ENCODE measurements around the gene SUMO1. TPM values are rescaled to one million over a fixed set of nuclear protein-coding genes. Genes with fewer than 3 reads are reported as not detected.
"Not testable (repeated sequence)": the region's sequence is repeated elsewhere in the genome, so short reads cannot be mapped to it uniquely, and the experiment has no call there.

SUMO1 gene
- total RNA-seq, 3 donors from 2014 or later: 54.1 to 78.6 (median 68.5) TPM

GRCh38 chr2:202251494-202251893 is 13.1 kb upstream of the SUMO1 start:
- H3K36me3 ChIP-seq: no peaks in the 10 kb centered on the region

GRCh38 chr2:202249521-202250253 is 11.3 kb upstream of the SUMO1 start:
- intact Hi-C loops (cut with DNase I; ENCODE audit: low total_unique reads): no loop called here
- no peaks in the 10 kb centered on the region for H3K9me3 ChIP-seq
- no peaks in the 10 kb centered on the region for H3K36me3 ChIP-seq
- DNase-seq (ENCODE audit: low spot score in 2 of 2): no peak
- TF ChIP-seq CTCF (IDR thresholded peaks at IDR 0.05) (no peak), POLR2A (IDR thresholded peaks at IDR 0.05) (no peak), POLR2AphosphoS5 (IDR thresholded peaks at IDR 0.05) (no peak)
- no peak overlapping the region for H3K4me3 ChIP-seq
- no peak overlapping the region for H3K27ac ChIP-seq
- H3K27me3 ChIP-seq: no peaks in the 10 kb centered on the region
- H3K4me1 ChIP-seq: no peaks in the 10 kb centered on the region

More at GRCh38 chr2:202251494-202251893, 13.1 kb upstream of the SUMO1 start:
- H3K27ac ChIP-seq: no peak overlapping the region
- H3K27me3 ChIP-seq: no peaks in the 10 kb centered on the region
- DNase-seq (ENCODE audit: low spot score in 2 of 2): no peak
- no peak overlapping the region for H3K4me3 ChIP-seq
- H3K4me1 ChIP-seq: no peaks in the 10 kb centered on the region
- intact Hi-C loops (cut with DNase I; ENCODE audit: low total_unique reads): no loop called here
- no peaks in the 10 kb centered on the region for H3K9me3 ChIP-seq
- TF ChIP-seq POLR2AphosphoS5 (IDR thresholded peaks at IDR 0.05): no peak
- no peak for TF ChIP-seq POLR2A (IDR thresholded peaks at IDR 0.05)
- no peak for TF ChIP-seq CTCF (IDR thresholded peaks at IDR 0.05)

- H3K36me3 ChIP-seq; H3K27ac ChIP-seq; H3K9me3 ChIP-seq; H3K4me1 ChIP-seq; H3K4me3 ChIP-seq; DNase-seq (ENCODE audit: low spot score in 2 of 2); intact Hi-C loops (cut with DNase I; ENCODE audit: low total_unique reads); H3K27me3 ChIP-seq: not testable (repeated sequence)
These were observed 9.3 kb upstream of the SUMO1 start for GRCh38 chr2:202247710-202248109.

GRCh38 chr2:202237787-202238233 is 587 bp downstream of the SUMO1 start:
- intact Hi-C loops (cut with DNase I; ENCODE audit: low total_unique reads): no loop called here
- H3K27ac ChIP-seq: peak overlapping the region; percentile 95 to 99
- no peaks in the 10 kb centered on the region for H3K36me3 ChIP-seq
- no peak for DNase-seq (ENCODE audit: low spot score in 2 of 2)
- TF ChIP-seq POLR2AphosphoS5 (IDR thresholded peaks at IDR 0.05): no peak
- no peak for TF ChIP-seq CTCF (IDR thresholded peaks at IDR 0.05)
- no peak for TF ChIP-seq POLR2A (IDR thresholded peaks at IDR 0.05)
- no peaks in the 10 kb centered on the region for H3K9me3 ChIP-seq
- no peaks in the 10 kb centered on the region for H3K27me3 ChIP-seq
- peaks cover 0 to 7% of the 10 kb centered on the region in 2 donors for H3K4me1 ChIP-seq
- H3K4me3 ChIP-seq: peak overlapping the region; percentile 96 to 99 (median 98)

- no peak for DNase-seq (ENCODE audit: low spot score in 2 of 2)
- intact Hi-C loops (cut with DNase I; ENCODE audit: low total_unique reads): no loop called here
- TF ChIP-seq POLR2AphosphoS5 (IDR thresholded peaks at IDR 0.05): no peak
- no peak for TF ChIP-seq POLR2A (IDR thresholded peaks at IDR 0.05)
- TF ChIP-seq CTCF (IDR thresholded peaks at IDR 0.05): no peak
- Histone ChIP-seq H3K27me3 (no peaks in the 10 kb centered on the region), H3K4me3 (no peak overlapping the region), H3K36me3 (no peaks in the 10 kb centered on the region), H3K9me3 (no peaks in the 10 kb centered on the region), H3K27ac (no peak overlapping the region), H3K4me1 (no peaks in the 10 kb centered on the region)
These were observed 16.5 kb downstream of the SUMO1 start for GRCh38 chr2:202221873-202222272.

Data from breast epithelium (tissue), 4 donors.